ENCODE results near the gene TNS3.

- TF ChIP-seq CTCF (conservative IDR thresholded peaks at IDR 0.05 in 1 of 2, IDR thresholded peaks at IDR 0.05 in 1 of 2; ENCODE audit: extremely low read depth in 1 of 2, insufficient read depth in 1 of 2, low read depth in 1 of 2, low read length in 2 of 2) = no peak
- TF ChIP-seq EZH2 (IDR thresholded peaks at IDR 0.05; ENCODE audit: borderline replicate concordance, low read length) = no peak
Observed at GRCh38 chr7:47546171-47546570, 35.7 kb downstream of the TNS3 start.
